Activated CD4-positive, alpha-beta T cell treated with anti-CD3 and anti-CD28 coated beads, Interleukin-2, amount 10 ng/mL, durations not matched to agents 7 days and 5 days (primary cell): ENCODE results near the gene DEFB108B. TPM values are rescaled to one million over a fixed set of nuclear protein-coding genes. Genes with fewer than 3 reads are reported as not detected.
"Not testable (repeated sequence)": the region's sequence is repeated elsewhere in the genome, so short reads cannot be mapped to it uniquely, and the experiment has no call there.

Experiments
- CTCF ChIA-PET: fragments of 350-600 bp; sonication (Branson Sonifier 250); formaldehyde crosslinking; loops from one replicate; lab custom pipeline; 2021; ENCODE audit warnings: antibody characterized with exemption; lab: Charles Lee
- POLR2A ChIA-PET: fragments of 350-600 bp; sonication (Branson Sonifier 250); formaldehyde crosslinking; loops from one replicate; lab custom pipeline; 2021; ENCODE audit warnings: antibody characterized with exemption; lab: Charles Lee
- DNase-seq: peaks from one replicate; pipeline ENCODE4 v3.0.0-alpha.2; 2020
- H3K27ac Mint-ChIP-seq: one replicate; pipeline ENCODE4 v1.8.0; 2021; ENCODE audit warnings: mild to moderate bottlenecking, moderate library complexity, mixed read lengths
- H3K27me3 Mint-ChIP-seq: one replicate; pipeline ENCODE4 v1.8.0; 2021; ENCODE audit warnings: mixed read lengths
- H3K36me3 Mint-ChIP-seq: one replicate; pipeline ENCODE4 v1.8.0; 2021; ENCODE audit warnings: low read depth, mixed read lengths
- H3K4me1 Mint-ChIP-seq: one replicate; pipeline ENCODE4 v1.8.0; 2021; ENCODE audit warnings: mixed read lengths
- H3K4me3 Mint-ChIP-seq: one replicate; pipeline ENCODE4 v1.8.0; 2021; ENCODE audit warnings: mild to moderate bottlenecking, moderate library complexity, mixed read lengths
- H3K9me3 Mint-ChIP-seq: one replicate; pipeline ENCODE4 v1.8.0; 2021; ENCODE audit warnings: mixed read lengths
- total RNA-seq, 2 experiments: library from RNA; stranded (reverse); gene quantifications; one replicate each; pipeline ENCODE4 v1.2.3, GENCODE V29; 2021

Gene DEFB108B
- total RNA-seq, 2 experiments from 2014 or later, result not detected

GRCh38 chr11:71843858-71844257 lies 10.9 kb downstream of the DEFB108B start:
- POLR2A ChIA-PET, result no interaction called here
- H3K27me3 Mint-ChIP-seq, result peaks cover 4% of the 10 kb centered on the region
- CTCF ChIA-PET, result no interaction called here
- H3K36me3 Mint-ChIP-seq, result no peaks in the 10 kb centered on the region
- no peak overlapping the region for H3K27ac Mint-ChIP-seq
- H3K9me3 Mint-ChIP-seq, result peaks cover 2% of the 10 kb centered on the region
- H3K4me3 Mint-ChIP-seq, result no peak overlapping the region
- DNase-seq, result no peak
- no peaks in the 10 kb centered on the region for H3K4me1 Mint-ChIP-seq

GRCh38 chr11:71853895-71854294 lies 20.9 kb downstream of the DEFB108B start:
- H3K27me3 Mint-ChIP-seq, H3K4me3 Mint-ChIP-seq, H3K4me1 Mint-ChIP-seq, POLR2A ChIA-PET, H3K36me3 Mint-ChIP-seq, H3K27ac Mint-ChIP-seq, DNase-seq, CTCF ChIA-PET: not testable (repeated sequence)
- H3K9me3 Mint-ChIP-seq, result peaks cover 11% of the 10 kb centered on the region

GRCh38 chr11:71855880-71856279 lies 22.9 kb downstream of the DEFB108B start:
- H3K9me3 Mint-ChIP-seq, H3K4me3 Mint-ChIP-seq, DNase-seq, H3K27me3 Mint-ChIP-seq, CTCF ChIA-PET, H3K36me3 Mint-ChIP-seq, POLR2A ChIA-PET, H3K27ac Mint-ChIP-seq, H3K4me1 Mint-ChIP-seq: not testable (repeated sequence)

- H3K27me3 Mint-ChIP-seq, CTCF ChIA-PET, H3K27ac Mint-ChIP-seq, H3K36me3 Mint-ChIP-seq, H3K9me3 Mint-ChIP-seq, H3K4me1 Mint-ChIP-seq, POLR2A ChIA-PET, H3K4me3 Mint-ChIP-seq, DNase-seq: not testable (repeated sequence)
Observed at GRCh38 chr11:71860835-71861234, 27.8 kb downstream of the DEFB108B start.

GRCh38 chr11:71863978-71864627 lies 31.1 kb downstream of the DEFB108B start:
- H3K4me3 Mint-ChIP-seq, H3K27ac Mint-ChIP-seq, H3K36me3 Mint-ChIP-seq, H3K27me3 Mint-ChIP-seq, POLR2A ChIA-PET, H3K4me1 Mint-ChIP-seq, H3K9me3 Mint-ChIP-seq: not testable (repeated sequence)
- CTCF ChIA-PET, result interaction anchor here (0.6 kb wide), 1 partner anchor 134 kb away, joined by 3 read pairs; no protein-coding TSS in a partner anchor
- peak; percentile 38 for DNase-seq

- H3K36me3 Mint-ChIP-seq, POLR2A ChIA-PET, H3K4me3 Mint-ChIP-seq: not testable (repeated sequence)
Observed at GRCh38 chr11:71867209-71867608, 34.2 kb downstream of the DEFB108B start.

GRCh38 chr11:71869931-71870330 lies 36.9 kb downstream of the DEFB108B start:
- H3K27me3 Mint-ChIP-seq, H3K4me1 Mint-ChIP-seq, H3K36me3 Mint-ChIP-seq, POLR2A ChIA-PET, H3K9me3 Mint-ChIP-seq, DNase-seq, H3K4me3 Mint-ChIP-seq, H3K27ac Mint-ChIP-seq: not testable (repeated sequence)
- CTCF ChIA-PET, result interaction anchor here (0.5 kb wide), 1 partner anchor 100 kb away, joined by 3 read pairs; no protein-coding TSS in a partner anchor

More at GRCh38 chr11:71867209-71867608, 34.2 kb downstream of the DEFB108B start:
- DNase-seq, H3K9me3 Mint-ChIP-seq, CTCF ChIA-PET, H3K27me3 Mint-ChIP-seq, H3K4me1 Mint-ChIP-seq, H3K27ac Mint-ChIP-seq: not testable (repeated sequence)

GRCh38 chr11:71870661-71871060 lies 37.7 kb downstream of the DEFB108B start:
- CTCF ChIA-PET, H3K4me3 Mint-ChIP-seq, POLR2A ChIA-PET, H3K36me3 Mint-ChIP-seq, DNase-seq, H3K4me1 Mint-ChIP-seq, H3K27me3 Mint-ChIP-seq, H3K27ac Mint-ChIP-seq, H3K9me3 Mint-ChIP-seq: not testable (repeated sequence)

- CTCF ChIA-PET, H3K4me3 Mint-ChIP-seq, DNase-seq, H3K27me3 Mint-ChIP-seq, H3K9me3 Mint-ChIP-seq, H3K4me1 Mint-ChIP-seq, H3K27ac Mint-ChIP-seq, H3K36me3 Mint-ChIP-seq, POLR2A ChIA-PET: not testable (repeated sequence)
Observed at GRCh38 chr11:71876262-71876661, 43.3 kb downstream of the DEFB108B start.

GRCh38 chr11:71878059-71878458 lies 45.1 kb downstream of the DEFB108B start, which contains the start of gene DEFB131B:
Gene DEFB131B (plus strand): TSS chr11:71878453. CDS start chr11:71878453, 0 bp downstream.
- H3K36me3 Mint-ChIP-seq, H3K4me1 Mint-ChIP-seq, H3K9me3 Mint-ChIP-seq, H3K4me3 Mint-ChIP-seq, H3K27ac Mint-ChIP-seq, DNase-seq, CTCF ChIA-PET, POLR2A ChIA-PET, H3K27me3 Mint-ChIP-seq: not testable (repeated sequence)

- H3K9me3 Mint-ChIP-seq, H3K36me3 Mint-ChIP-seq, H3K27ac Mint-ChIP-seq, DNase-seq, H3K4me1 Mint-ChIP-seq, CTCF ChIA-PET, H3K4me3 Mint-ChIP-seq, POLR2A ChIA-PET, H3K27me3 Mint-ChIP-seq: not testable (repeated sequence)
Observed at GRCh38 chr11:71885806-71886205, 52.8 kb downstream of the DEFB108B start.
